ENCODE data around the gene SLC35D3. TPM values are rescaled to one million over a fixed set of nuclear protein-coding genes. Genes with fewer than 3 reads are reported as not detected.
A peak's percentile ranks its signal among the peaks of the same experiment; 100 is the strongest.
"Not testable (repeated sequence)": the region's sequence is repeated elsewhere in the genome, so short reads cannot be mapped to it uniquely, and the experiment has no call there.

Gene SLC35D3
- 0.09 TPM for total RNA-seq
- 0.02 TPM for polyA plus RNA-seq
- long read RNA-seq, donor 1 = 0 reads
- long read RNA-seq, donor 2 = 0 reads
- long read RNA-seq, donor 3 = 0 reads
- long read RNA-seq, donor 4 = 0 reads
- long read RNA-seq, donor 5 = 0 reads
- long read RNA-seq, donor 6 = 0 reads
- long read RNA-seq, donor 7 = 0 reads
- long read RNA-seq, donor 8 = 0 reads
- long read RNA-seq, donor 9 = 0 reads
- long read RNA-seq, donor 10 = 0 reads

- 1% methylated on average over 86 of the region's 86 CpGs for WGBS
- peaks cover 54 to 76% of the 10 kb centered on the region in 2 donors for H3K27me3 ChIP-seq (ENCODE audit: control insufficient read depth in 2 of 2, insufficient read depth in 1 of 2, low read length in 1 of 2)
These were observed at the start of gene SLC35D3 for GRCh38 chr6:136921936-136922684. TSS of gene SLC35D3 (plus strand) at chr6:136922301. CDS start at chr6:136922429, 128 bp downstream.

GRCh38 chr6:136873748-136874147, 48.4 kb upstream of the SLC35D3 start:
- DNase-seq (ENCODE audit: low read depth in 6 of 9, low spot score in 9 of 9) = peak in 1 of 9 donors; percentile 23
- H3K27ac ChIP-seq (ENCODE audit: low read depth in 1 of 2, low read length in 1 of 2) = no peak overlapping the region
- H3K36me3 ChIP-seq (ENCODE audit: control insufficient read depth in 2 of 2, insufficient read depth in 2 of 2, low read length in 1 of 2) = no peaks in the 10 kb centered on the region
- H3K4me1 ChIP-seq (ENCODE audit: control insufficient read depth in 2 of 2, insufficient read depth in 2 of 2, low read length in 2 of 2) = no peaks in the 10 kb centered on the region
- peaks cover 1 to 4% of the 10 kb centered on the region in 2 donors for H3K9me3 ChIP-seq (ENCODE audit: control insufficient read depth in 2 of 2, insufficient read depth in 1 of 2, low read length in 1 of 2)
- 95% methylated on average over 3 of the region's 3 CpGs for WGBS
- H3K4me3 ChIP-seq (ENCODE audit: low read length in 2 of 2) = no peak overlapping the region
- H3K27me3 ChIP-seq (ENCODE audit: control insufficient read depth in 2 of 2, insufficient read depth in 1 of 2, low read length in 1 of 2) = no peaks in the 10 kb centered on the region

More at GRCh38 chr6:136921936-136922684, at the start of gene SLC35D3:
- DNase-seq (ENCODE audit: low read depth in 6 of 9, low spot score in 9 of 9) = peak in 1 of 9 donors; percentile 18
- peaks cover 10 to 28% of the 10 kb centered on the region in 2 donors for H3K4me1 ChIP-seq (ENCODE audit: control insufficient read depth in 2 of 2, insufficient read depth in 2 of 2, low read length in 2 of 2)
- H3K27ac ChIP-seq (ENCODE audit: low read depth in 1 of 2, low read length in 1 of 2) = no peak within 1 kb of the TSS
- H3K9me3 ChIP-seq (ENCODE audit: control insufficient read depth in 2 of 2, insufficient read depth in 1 of 2, low read length in 1 of 2) = peaks cover 0 to 5% of the 10 kb centered on the region in 2 donors
- H3K4me3 ChIP-seq (ENCODE audit: low read length in 2 of 2) = peak within 1 kb of the TSS; percentile 14 to 46
- no peaks in the 10 kb centered on the region for H3K36me3 ChIP-seq (ENCODE audit: control insufficient read depth in 2 of 2, insufficient read depth in 2 of 2, low read length in 1 of 2)

GRCh38 chr6:136876469-136876868, 45.6 kb upstream of the SLC35D3 start:
- H3K27me3 ChIP-seq (ENCODE audit: control insufficient read depth in 2 of 2, insufficient read depth in 1 of 2, low read length in 1 of 2); H3K9me3 ChIP-seq (ENCODE audit: control insufficient read depth in 2 of 2, insufficient read depth in 1 of 2, low read length in 1 of 2); H3K36me3 ChIP-seq (ENCODE audit: control insufficient read depth in 2 of 2, insufficient read depth in 2 of 2, low read length in 1 of 2); DNase-seq (ENCODE audit: low read depth in 6 of 9, low spot score in 9 of 9); H3K4me1 ChIP-seq (ENCODE audit: control insufficient read depth in 2 of 2, insufficient read depth in 2 of 2, low read length in 2 of 2); H3K4me3 ChIP-seq (ENCODE audit: low read length in 2 of 2); H3K27ac ChIP-seq (ENCODE audit: low read depth in 1 of 2, low read length in 1 of 2): not testable (repeated sequence)
- WGBS = over 99% methylated on average over 4 of the region's 4 CpGs

- H3K36me3 ChIP-seq (ENCODE audit: control insufficient read depth in 2 of 2, insufficient read depth in 2 of 2, low read length in 1 of 2) = no peaks in the 10 kb centered on the region
- WGBS = 96% methylated on average over 4 of the region's 4 CpGs
- no peaks in the 10 kb centered on the region for H3K27me3 ChIP-seq (ENCODE audit: control insufficient read depth in 2 of 2, insufficient read depth in 1 of 2, low read length in 1 of 2)
- no peak for DNase-seq (ENCODE audit: low read depth in 6 of 9, low spot score in 9 of 9)
- no peak overlapping the region for H3K27ac ChIP-seq (ENCODE audit: low read depth in 1 of 2, low read length in 1 of 2)
- no peaks in the 10 kb centered on the region for H3K9me3 ChIP-seq (ENCODE audit: control insufficient read depth in 2 of 2, insufficient read depth in 1 of 2, low read length in 1 of 2)
- no peaks in the 10 kb centered on the region for H3K4me1 ChIP-seq (ENCODE audit: control insufficient read depth in 2 of 2, insufficient read depth in 2 of 2, low read length in 2 of 2)
- no peak overlapping the region for H3K4me3 ChIP-seq (ENCODE audit: low read length in 2 of 2)
These were observed 41.2 kb upstream of the SLC35D3 start for GRCh38 chr6:136880748-136881460.

GRCh38 chr6:136886091-136886490, 36.0 kb upstream of the SLC35D3 start:
- 97% methylated on average over 3 of the region's 3 CpGs for WGBS

GRCh38 chr6:136887953-136888352, 34.1 kb upstream of the SLC35D3 start:
- no peaks in the 10 kb centered on the region for H3K9me3 ChIP-seq (ENCODE audit: control insufficient read depth in 2 of 2, insufficient read depth in 1 of 2, low read length in 1 of 2)
- no peak for DNase-seq (ENCODE audit: low read depth in 6 of 9, low spot score in 9 of 9)
- H3K27me3 ChIP-seq (ENCODE audit: control insufficient read depth in 2 of 2, insufficient read depth in 1 of 2, low read length in 1 of 2) = no peaks in the 10 kb centered on the region
- H3K4me3 ChIP-seq (ENCODE audit: low read length in 2 of 2) = no peak overlapping the region
- no peak overlapping the region for H3K27ac ChIP-seq (ENCODE audit: low read depth in 1 of 2, low read length in 1 of 2)
- H3K4me1 ChIP-seq (ENCODE audit: control insufficient read depth in 2 of 2, insufficient read depth in 2 of 2, low read length in 2 of 2) = no peaks in the 10 kb centered on the region
- 67% methylated on average over 1 of the region's 1 CpG for WGBS
- H3K36me3 ChIP-seq (ENCODE audit: control insufficient read depth in 2 of 2, insufficient read depth in 2 of 2, low read length in 1 of 2) = no peaks in the 10 kb centered on the region

More at GRCh38 chr6:136886091-136886490, 36.0 kb upstream of the SLC35D3 start:
- H3K4me1 ChIP-seq (ENCODE audit: control insufficient read depth in 2 of 2, insufficient read depth in 2 of 2, low read length in 2 of 2) = no peaks in the 10 kb centered on the region
- H3K9me3 ChIP-seq (ENCODE audit: control insufficient read depth in 2 of 2, insufficient read depth in 1 of 2, low read length in 1 of 2) = no peaks in the 10 kb centered on the region
- no peak for DNase-seq (ENCODE audit: low read depth in 6 of 9, low spot score in 9 of 9)
- no peak overlapping the region for H3K27ac ChIP-seq (ENCODE audit: low read depth in 1 of 2, low read length in 1 of 2)
- no peak overlapping the region for H3K4me3 ChIP-seq (ENCODE audit: low read length in 2 of 2)
- H3K36me3 ChIP-seq (ENCODE audit: control insufficient read depth in 2 of 2, insufficient read depth in 2 of 2, low read length in 1 of 2) = no peaks in the 10 kb centered on the region
- H3K27me3 ChIP-seq (ENCODE audit: control insufficient read depth in 2 of 2, insufficient read depth in 1 of 2, low read length in 1 of 2) = no peaks in the 10 kb centered on the region

GRCh38 chr6:136889271-136890193, 32.6 kb upstream of the SLC35D3 start:
- Histone ChIP-seq H3K36me3 (ENCODE audit: control insufficient read depth in 2 of 2, insufficient read depth in 2 of 2, low read length in 1 of 2) (peaks cover 0 to 4% of the 10 kb centered on the region in 2 donors), H3K4me3 (ENCODE audit: low read length in 2 of 2) (no peak overlapping the region), H3K27me3 (ENCODE audit: control insufficient read depth in 2 of 2, insufficient read depth in 1 of 2, low read length in 1 of 2) (no peaks in the 10 kb centered on the region), H3K9me3 (ENCODE audit: control insufficient read depth in 2 of 2, insufficient read depth in 1 of 2, low read length in 1 of 2) (no peaks in the 10 kb centered on the region), H3K27ac (ENCODE audit: low read depth in 1 of 2, low read length in 1 of 2) (no peak overlapping the region), H3K4me1 (ENCODE audit: control insufficient read depth in 2 of 2, insufficient read depth in 2 of 2, low read length in 2 of 2) (no peaks in the 10 kb centered on the region)
- 42% methylated on average over 6 of the region's 6 CpGs for WGBS
- no peak for DNase-seq (ENCODE audit: low read depth in 6 of 9, low spot score in 9 of 9)

GRCh38 chr6:136890194-136890839, 31.8 kb upstream of the SLC35D3 start:
- Histone ChIP-seq H3K27me3 (ENCODE audit: control insufficient read depth in 2 of 2, insufficient read depth in 1 of 2, low read length in 1 of 2) (no peaks in the 10 kb centered on the region), H3K27ac (ENCODE audit: low read depth in 1 of 2, low read length in 1 of 2) (no peak overlapping the region), H3K36me3 (ENCODE audit: control insufficient read depth in 2 of 2, insufficient read depth in 2 of 2, low read length in 1 of 2) (peaks cover 0 to 4% of the 10 kb centered on the region in 2 donors), H3K4me1 (ENCODE audit: control insufficient read depth in 2 of 2, insufficient read depth in 2 of 2, low read length in 2 of 2) (no peaks in the 10 kb centered on the region), H3K9me3 (ENCODE audit: control insufficient read depth in 2 of 2, insufficient read depth in 1 of 2, low read length in 1 of 2) (no peaks in the 10 kb centered on the region), H3K4me3 (ENCODE audit: low read length in 2 of 2) (no peak overlapping the region)
- no peak for DNase-seq (ENCODE audit: low read depth in 6 of 9, low spot score in 9 of 9)
- 49% methylated on average over 4 of the region's 4 CpGs for WGBS

Data from thymus (tissue), 14 donors.